ENCODE results near the gene TWSG1.
A peak's percentile ranks its signal among the peaks of the same experiment; 100 is the strongest.

DNA sequence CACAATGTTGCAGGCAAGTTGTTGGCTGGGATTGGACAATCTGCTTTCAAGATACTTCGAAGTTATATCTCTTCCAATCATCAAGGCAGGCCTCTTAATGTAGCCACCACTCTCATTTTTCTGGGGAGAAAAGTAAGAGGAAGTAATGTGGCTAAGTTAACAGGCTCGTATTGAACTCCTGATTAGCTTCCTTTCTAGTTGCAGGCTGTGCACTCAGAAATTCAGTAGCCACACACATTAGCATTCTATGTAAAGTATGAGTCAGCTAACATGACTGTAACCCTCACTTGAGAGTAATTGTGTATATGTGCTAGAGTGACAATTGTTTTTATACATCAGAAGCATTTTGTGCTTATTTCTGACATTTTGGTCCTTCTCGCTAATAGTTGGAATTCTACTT is 3.3 kb downstream of the TWSG1 start:
- TF ChIP-seq, protein P1, sequence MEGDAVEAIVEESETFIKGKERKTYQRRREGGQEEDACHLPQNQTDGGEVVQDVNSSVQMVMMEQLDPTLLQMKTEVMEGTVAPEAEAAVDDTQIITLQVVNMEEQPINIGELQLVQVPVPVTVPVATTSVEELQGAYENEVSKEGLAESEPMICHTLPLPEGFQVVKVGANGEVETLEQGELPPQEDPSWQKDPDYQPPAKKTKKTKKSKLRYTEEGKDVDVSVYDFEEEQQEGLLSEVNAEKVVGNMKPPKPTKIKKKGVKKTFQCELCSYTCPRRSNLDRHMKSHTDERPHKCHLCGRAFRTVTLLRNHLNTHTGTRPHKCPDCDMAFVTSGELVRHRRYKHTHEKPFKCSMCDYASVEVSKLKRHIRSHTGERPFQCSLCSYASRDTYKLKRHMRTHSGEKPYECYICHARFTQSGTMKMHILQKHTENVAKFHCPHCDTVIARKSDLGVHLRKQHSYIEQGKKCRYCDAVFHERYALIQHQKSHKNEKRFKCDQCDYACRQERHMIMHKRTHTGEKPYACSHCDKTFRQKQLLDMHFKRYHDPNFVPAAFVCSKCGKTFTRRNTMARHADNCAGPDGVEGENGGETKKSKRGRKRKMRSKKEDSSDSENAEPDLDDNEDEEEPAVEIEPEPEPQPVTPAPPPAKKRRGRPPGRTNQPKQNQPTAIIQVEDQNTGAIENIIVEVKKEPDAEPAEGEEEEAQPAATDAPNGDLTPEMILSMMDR (IDR thresholded peaks at IDR 0.05 in 2 of 3, conservative IDR thresholded peaks at IDR 0.05 in 1 of 3; ENCODE audit: control insufficient read depth in 2 of 3, extremely low read depth in 1 of 3, insufficient read depth in 1 of 3, low read depth in 3 of 3, low read length in 3 of 3), result no peak
- no peak for TF ChIP-seq RFX5 (IDR thresholded peaks at IDR 0.05; ENCODE audit: low read depth, low read length)
- TF ChIP-seq POLR2AphosphoS5 (IDR thresholded peaks at IDR 0.05; ENCODE audit: low read length), result no peak
- no peak for TF ChIP-seq JUND (IDR thresholded peaks at IDR 0.05; ENCODE audit: low read depth, low read length)
- TF ChIP-seq EZH2 (IDR thresholded peaks at IDR 0.05; ENCODE audit: borderline replicate concordance, control insufficient read depth, low read depth, low read length), result no peak
- TF ChIP-seq TAF1 (IDR thresholded peaks at IDR 0.05; ENCODE audit: borderline replicate concordance, low read depth, low read length), result no peak
- TF ChIP-seq, protein P2, sequence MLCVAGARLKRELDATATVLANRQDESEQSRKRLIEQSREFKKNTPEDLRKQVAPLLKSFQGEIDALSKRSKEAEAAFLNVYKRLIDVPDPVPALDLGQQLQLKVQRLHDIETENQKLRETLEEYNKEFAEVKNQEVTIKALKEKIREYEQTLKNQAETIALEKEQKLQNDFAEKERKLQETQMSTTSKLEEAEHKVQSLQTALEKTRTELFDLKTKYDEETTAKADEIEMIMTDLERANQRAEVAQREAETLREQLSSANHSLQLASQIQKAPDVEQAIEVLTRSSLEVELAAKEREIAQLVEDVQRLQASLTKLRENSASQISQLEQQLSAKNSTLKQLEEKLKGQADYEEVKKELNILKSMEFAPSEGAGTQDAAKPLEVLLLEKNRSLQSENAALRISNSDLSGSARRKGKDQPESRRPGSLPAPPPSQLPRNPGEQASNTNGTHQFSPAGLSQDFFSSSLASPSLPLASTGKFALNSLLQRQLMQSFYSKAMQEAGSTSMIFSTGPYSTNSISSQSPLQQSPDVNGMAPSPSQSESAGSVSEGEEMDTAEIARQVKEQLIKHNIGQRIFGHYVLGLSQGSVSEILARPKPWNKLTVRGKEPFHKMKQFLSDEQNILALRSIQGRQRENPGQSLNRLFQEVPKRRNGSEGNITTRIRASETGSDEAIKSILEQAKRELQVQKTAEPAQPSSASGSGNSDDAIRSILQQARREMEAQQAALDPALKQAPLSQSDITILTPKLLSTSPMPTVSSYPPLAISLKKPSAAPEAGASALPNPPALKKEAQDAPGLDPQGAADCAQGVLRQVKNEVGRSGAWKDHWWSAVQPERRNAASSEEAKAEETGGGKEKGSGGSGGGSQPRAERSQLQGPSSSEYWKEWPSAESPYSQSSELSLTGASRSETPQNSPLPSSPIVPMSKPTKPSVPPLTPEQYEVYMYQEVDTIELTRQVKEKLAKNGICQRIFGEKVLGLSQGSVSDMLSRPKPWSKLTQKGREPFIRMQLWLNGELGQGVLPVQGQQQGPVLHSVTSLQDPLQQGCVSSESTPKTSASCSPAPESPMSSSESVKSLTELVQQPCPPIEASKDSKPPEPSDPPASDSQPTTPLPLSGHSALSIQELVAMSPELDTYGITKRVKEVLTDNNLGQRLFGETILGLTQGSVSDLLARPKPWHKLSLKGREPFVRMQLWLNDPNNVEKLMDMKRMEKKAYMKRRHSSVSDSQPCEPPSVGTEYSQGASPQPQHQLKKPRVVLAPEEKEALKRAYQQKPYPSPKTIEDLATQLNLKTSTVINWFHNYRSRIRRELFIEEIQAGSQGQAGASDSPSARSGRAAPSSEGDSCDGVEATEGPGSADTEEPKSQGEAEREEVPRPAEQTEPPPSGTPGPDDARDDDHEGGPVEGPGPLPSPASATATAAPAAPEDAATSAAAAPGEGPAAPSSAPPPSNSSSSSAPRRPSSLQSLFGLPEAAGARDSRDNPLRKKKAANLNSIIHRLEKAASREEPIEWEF (IDR thresholded peaks at IDR 0.05; ENCODE audit: insufficient replicate concordance, low read depth, low read length), result no peak
- no peak for TF ChIP-seq ESRRA (IDR thresholded peaks at IDR 0.05; ENCODE audit: low read length)
- TF ChIP-seq, protein P3, sequence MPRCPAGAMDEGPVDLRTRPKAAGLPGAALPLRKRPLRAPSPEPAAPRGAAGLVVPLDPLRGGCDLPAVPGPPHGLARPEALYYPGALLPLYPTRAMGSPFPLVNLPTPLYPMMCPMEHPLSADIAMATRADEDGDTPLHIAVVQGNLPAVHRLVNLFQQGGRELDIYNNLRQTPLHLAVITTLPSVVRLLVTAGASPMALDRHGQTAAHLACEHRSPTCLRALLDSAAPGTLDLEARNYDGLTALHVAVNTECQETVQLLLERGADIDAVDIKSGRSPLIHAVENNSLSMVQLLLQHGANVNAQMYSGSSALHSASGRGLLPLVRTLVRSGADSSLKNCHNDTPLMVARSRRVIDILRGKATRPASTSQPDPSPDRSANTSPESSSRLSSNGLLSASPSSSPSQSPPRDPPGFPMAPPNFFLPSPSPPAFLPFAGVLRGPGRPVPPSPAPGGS (IDR thresholded peaks at IDR 0.05; ENCODE audit: borderline replicate concordance, insufficient read depth, low read depth, low read length, poor library complexity, severe bottlenecking), result no peak
- TF ChIP-seq EP300 (IDR thresholded peaks at IDR 0.05; ENCODE audit: borderline replicate concordance in 1 of 2, control insufficient read depth in 1 of 2, low read depth in 2 of 2, low read length in 2 of 2), result 0 out of 4 replicates have a peak, but pooled peaks of 1 of the 2 experiments have one; percentile 8
- no peak for TF ChIP-seq ZNF24 (IDR thresholded peaks at IDR 0.05)
